H9 (cell line): ENCODE results near the gene ZNF474. TPM values are rescaled to one million over a fixed set of nuclear protein-coding genes. Genes with fewer than 3 reads are reported as not detected.

Experiments
- DNase-seq: peaks from one replicate; pipeline ENCODE4 v3.0.0-alpha.2; 2017
- H2AFZ ChIP-seq: one replicate; pipeline ENCODE4 v1.6.1; 2013; ENCODE audit warnings: mild to moderate bottlenecking, low read length, control low read depth, moderate library complexity
- H2AK5ac ChIP-seq: 2 replicates; pipeline ENCODE4 v1.6.1; 2013; ENCODE audit warnings: low read length, control low read depth, mixed read lengths; ENCODE audit not compliant: insufficient read length
- H2BK120ac ChIP-seq: one replicate; pipeline ENCODE4 v1.6.1; 2013; ENCODE audit warnings: low read depth, mild to moderate bottlenecking, low read length, control low read depth, inconsistent platforms; ENCODE audit not compliant: poor library complexity, severe bottlenecking
- H2BK12ac ChIP-seq: 2 replicates; pipeline ENCODE4 v1.6.1; 2013; ENCODE audit warnings: low read length, control low read depth, mixed read lengths, low read depth; ENCODE audit not compliant: insufficient read length
- H2BK15ac ChIP-seq: 2 replicates; pipeline ENCODE4 v1.6.1; 2013; ENCODE audit warnings: low read depth, low read length, control low read depth
- H2BK20ac ChIP-seq: one replicate; pipeline ENCODE4 v1.6.1; 2013; ENCODE audit warnings: low read depth, mild to moderate bottlenecking, low read length, control low read depth, inconsistent platforms; ENCODE audit not compliant: poor library complexity, severe bottlenecking
- H2BK5ac ChIP-seq: 2 replicates; pipeline ENCODE4 v1.6.1; 2013; ENCODE audit warnings: low read length, control low read depth, mixed read lengths; ENCODE audit not compliant: insufficient read length
- H3K14ac ChIP-seq: 2 replicates; pipeline ENCODE4 v1.6.1; 2013; ENCODE audit warnings: low read length, control low read depth; ENCODE audit not compliant: insufficient read depth
- H3K18ac ChIP-seq: 2 replicates; pipeline ENCODE4 v1.6.1; 2013; ENCODE audit warnings: low read depth, mild to moderate bottlenecking, mixed read lengths, low read length, control low read depth; ENCODE audit not compliant: insufficient read length
- H3K23ac ChIP-seq: 2 replicates; pipeline ENCODE4 v1.6.1; 2013; ENCODE audit warnings: low read length, control low read depth, mixed read lengths, low read depth; ENCODE audit not compliant: insufficient read length
- H3K23me2 ChIP-seq: 2 replicates; pipeline ENCODE4 v1.6.1; 2013; ENCODE audit warnings: low read depth, mild to moderate bottlenecking, mixed read lengths, low read length, control low read depth; ENCODE audit not compliant: insufficient read length, poor library complexity, severe bottlenecking
- H3K27ac ChIP-seq: 2 replicates; pipeline ENCODE4 v1.5.1; 2013; ENCODE audit warnings: low read length, control low read depth, mixed read lengths, low read depth; ENCODE audit not compliant: insufficient read length
- H3K27me3 ChIP-seq: 2 replicates; pipeline ENCODE4 v1.6.1; 2013; ENCODE audit warnings: low read length, control low read depth, inconsistent platforms; ENCODE audit not compliant: insufficient read depth
- H3K4ac ChIP-seq: 2 replicates; pipeline ENCODE4 v1.6.1; 2013; ENCODE audit warnings: low read depth, mild to moderate bottlenecking, control low read depth, inconsistent platforms, low read length, moderate library complexity
- H3K4me1 ChIP-seq: 2 replicates; pipeline ENCODE4 v1.6.1; 2013; ENCODE audit warnings: low read length, control low read depth, inconsistent platforms; ENCODE audit not compliant: insufficient read depth
- H3K4me2 ChIP-seq: 2 replicates; pipeline ENCODE4 v1.6.1; 2013; ENCODE audit warnings: low read length, control low read depth, mixed read lengths; ENCODE audit not compliant: insufficient read length, insufficient read depth
- H3K56ac ChIP-seq: 2 replicates; pipeline ENCODE4 v1.6.1; 2013; ENCODE audit warnings: low read depth, mild to moderate bottlenecking, mixed read lengths, low read length, control low read depth; ENCODE audit not compliant: insufficient read length
- H3K79me1 ChIP-seq: 2 replicates; pipeline ENCODE4 v1.6.1; 2013; ENCODE audit warnings: low read depth, mild to moderate bottlenecking, moderate library complexity, low read length, control low read depth, inconsistent platforms; ENCODE audit not compliant: insufficient read depth, poor library complexity, severe bottlenecking
- H3K79me2 ChIP-seq: 2 replicates; pipeline ENCODE4 v1.6.1; 2013; ENCODE audit warnings: low read length, control low read depth, inconsistent platforms; ENCODE audit not compliant: insufficient read depth
- H3K9ac ChIP-seq: 2 replicates; pipeline ENCODE4 v1.6.1; 2013; ENCODE audit warnings: low read length, control low read depth, mixed read lengths; ENCODE audit not compliant: insufficient read length; ENCODE audit errors: extremely low read depth
- H3K9me3 ChIP-seq: one replicate; pipeline ENCODE4 v1.6.1; 2013; ENCODE audit warnings: low read depth, low read length, inconsistent platforms; ENCODE audit not compliant: control insufficient read depth
- H3T11ph ChIP-seq: one replicate; pipeline ENCODE4 v1.6.1; 2013; ENCODE audit warnings: mild to moderate bottlenecking, low read length, control low read depth, inconsistent platforms
- H4K20me1 ChIP-seq: one replicate; pipeline ENCODE4 v1.6.1; 2013; ENCODE audit not compliant: control insufficient read depth, insufficient read length, insufficient read depth
- H4K5ac ChIP-seq: 2 replicates; pipeline ENCODE4 v1.6.1; 2013; ENCODE audit warnings: low read depth, mild to moderate bottlenecking, mixed read lengths, low read length, control low read depth; ENCODE audit not compliant: insufficient read length
- H4K8ac ChIP-seq: replicated peaks from 2 replicates; pipeline ENCODE4 v1.6.1; 2013; ENCODE audit warnings: low read length, control low read depth, mixed read lengths, low read depth; ENCODE audit not compliant: insufficient read length
- H4K91ac ChIP-seq: 2 replicates; pipeline ENCODE4 v1.6.1; 2013; ENCODE audit warnings: low read depth, mild to moderate bottlenecking, moderate library complexity, mixed read lengths, low read length, control low read depth; ENCODE audit not compliant: insufficient read length
- H3K27ac Mint-ChIP-seq, 3 experiments: 2 replicates in 2 of 3; 3 replicates in 1 of 3; pipeline ENCODE4 v1.8.0; 2020 to 2021; ENCODE audit warnings: mixed read lengths in 3 of 3, mild to moderate bottlenecking in 1 of 3, moderate library complexity in 1 of 3
- H3K27me3 Mint-ChIP-seq: 2 replicates; pipeline ENCODE4 v1.8.0; 2021; ENCODE audit warnings: low read depth, mild to moderate bottlenecking, moderate library complexity, mixed read lengths
- H3K36me3 Mint-ChIP-seq, 3 experiments: 2 replicates in 2 of 3; 3 replicates in 1 of 3; pipeline ENCODE4 v1.8.0; 2020 to 2021; ENCODE audit warnings: low read depth in 3 of 3, mixed read lengths in 3 of 3; ENCODE audit not compliant: insufficient read depth in 1 of 3
- H3K4me1 Mint-ChIP-seq, 2 experiments: 2 replicates each; pipeline ENCODE4 v1.8.0; 2020; ENCODE audit warnings: mixed read lengths in 2 of 2
- H3K4me3 Mint-ChIP-seq, 2 experiments: 2 replicates in 1 of 2; 3 replicates in 1 of 2; pipeline ENCODE4 v1.8.0; 2020 to 2021; ENCODE audit warnings: mild to moderate bottlenecking in 2 of 2, mixed read lengths in 2 of 2, moderate library complexity in 1 of 2
- H3K9me3 Mint-ChIP-seq, 2 experiments: 2 replicates in 1 of 2; 3 replicates in 1 of 2; pipeline ENCODE4 v1.8.0; 2020; ENCODE audit warnings: mild to moderate bottlenecking in 2 of 2, mixed read lengths in 2 of 2, moderate library complexity in 1 of 2
- CTCF ChIP-seq: fragments of 200-600 bp; sonication (generic); conservative IDR thresholded peaks from 3 replicates; pipeline ENCODE4 v1.8.0; 2021; ENCODE audit warnings: antibody characterized with exemption, mild to moderate bottlenecking
- WGBS: extraction: QIAGEN DNeasy Blood & Tissue Kit; methylation state at CpG from one replicate; pipeline ENCODE4 v1.1.7; 2013; ENCODE audit warnings: missing lambda C conversion rate, low lambda C conversion rate, mixed read lengths; ENCODE audit not compliant: insufficient read length; ENCODE audit errors: extremely low coverage; 5-methylcytosine and 5-hydroxymethylcytosine counted together
- total RNA-seq: library from RNA; stranded (reverse); gene quantifications from 2 replicates; pipeline ENCODE4 v1.2.1, GENCODE V29; 2021

The ZNF474 gene
- total RNA-seq, 1 experiment from 2014 or later = not detected

DNA sequence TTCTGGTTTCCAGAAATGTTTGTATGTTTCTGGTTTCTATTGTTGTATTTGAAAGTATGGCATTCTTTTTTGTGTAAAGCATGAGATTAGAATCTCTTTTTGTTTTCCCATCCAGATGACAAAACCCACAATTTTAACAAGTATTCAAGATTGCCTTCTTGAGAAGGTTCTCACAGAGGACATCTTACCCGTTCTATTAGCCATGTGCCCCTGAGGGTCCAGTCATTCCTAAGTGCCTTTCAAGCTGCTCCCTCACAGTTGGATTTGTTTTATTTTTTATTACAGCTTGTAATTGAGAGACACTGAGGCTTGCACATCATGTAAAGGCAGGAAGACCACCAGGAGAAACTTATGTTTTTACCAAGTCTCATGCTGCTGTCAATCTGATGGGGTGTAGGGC lies 32.0 kb upstream of the ZNF474 start:
- Histone ChIP-seq H2BK15ac (no peak overlapping the region), H4K91ac (no peak overlapping the region), H4K8ac (no peak overlapping the region), H2BK12ac (no peak overlapping the region), H2AFZ (no peak overlapping the region), H3K4me1 (no peaks in the 10 kb centered on the region), H3T11ph (no peak overlapping the region), H2BK120ac (no peak overlapping the region), H3K9me3 (no peaks in the 10 kb centered on the region), H3K27ac (no peak overlapping the region), H2AK5ac (no peak overlapping the region), H3K23me2 (no peaks in the 10 kb centered on the region), H3K18ac (no peak overlapping the region), H3K23ac (no peak overlapping the region), H3K79me1 (no peaks in the 10 kb centered on the region), H3K4ac (no peak overlapping the region), H3K79me2 (no peaks in the 10 kb centered on the region), H3K14ac (no peak overlapping the region), H2BK5ac (no peak overlapping the region), H2BK20ac (no peak overlapping the region), H3K56ac (no peak overlapping the region), H3K4me2 (no peak overlapping the region), H4K20me1 (no peaks in the 10 kb centered on the region), H4K5ac (no peak overlapping the region), H3K9ac (no peak overlapping the region), H3K27me3 (no peaks in the 10 kb centered on the region)
- H3K27me3 Mint-ChIP-seq = no peaks in the 10 kb centered on the region
- WGBS = no CpG with 5 or more reads among the region's 1 CpG
- H3K4me3 Mint-ChIP-seq = no peak overlapping the region
- no peaks in the 10 kb centered on the region for H3K9me3 Mint-ChIP-seq
- no peaks in the 10 kb centered on the region for H3K36me3 Mint-ChIP-seq
- DNase-seq = no peak
- TF ChIP-seq CTCF = no peak
- H3K4me1 Mint-ChIP-seq = peaks cover 12 to 20% of the 10 kb centered on the region in 2 experiments; a peak in 3 of 4 replicates
- no peak overlapping the region for H3K27ac Mint-ChIP-seq
